GM23248 (cell line): ENCODE data around the gene NUCB2. TPM values are rescaled to one million over a fixed set of nuclear protein-coding genes. Genes with fewer than 3 reads are reported as not detected.

Source experiments
- DNase-seq: peaks from one replicate; pipeline ENCODE4 v3.0.0-alpha.2; 2015
- H2AFZ ChIP-seq: fragments of 200-600 bp; sonication (generic); 2 replicates; pipeline ENCODE4 v1.6.1; 2016; ENCODE audit warnings: antibody characterized with exemption
- H3F3A ChIP-seq: fragments of 200-600 bp; sonication (generic); 2 replicates; pipeline ENCODE4 v1.6.1; 2016; ENCODE audit warnings: mild to moderate bottlenecking, antibody characterized with exemption, mixed run types; ENCODE audit not compliant: insufficient read depth
- H3K27ac ChIP-seq: fragments of 200-600 bp; sonication (generic); 2 replicates; pipeline ENCODE4 v1.5.1; 2016; ENCODE audit warnings: mild to moderate bottlenecking
- H3K27me3 ChIP-seq: fragments of 200-600 bp; sonication (generic); replicated peaks from 2 replicates; pipeline ENCODE4 v1.6.1; 2016; ENCODE audit warnings: mild to moderate bottlenecking; ENCODE audit not compliant: insufficient read depth
- H3K36me3 ChIP-seq: fragments of 200-600 bp; sonication (generic); 2 replicates; pipeline ENCODE4 v1.6.1; 2016; ENCODE audit warnings: low read depth, mild to moderate bottlenecking
- H3K4me1 ChIP-seq: fragments of 200-600 bp; sonication (generic); 2 replicates; pipeline ENCODE4 v1.6.1; 2016; ENCODE audit warnings: mild to moderate bottlenecking; ENCODE audit not compliant: insufficient read depth
- H3K4me2 ChIP-seq: fragments of 200-600 bp; sonication (generic); one replicate; pipeline ENCODE4 v1.6.1; 2016; ENCODE audit warnings: mild to moderate bottlenecking; ENCODE audit not compliant: unreplicated experiment
- H3K4me3 ChIP-seq: fragments of 200-600 bp; sonication (generic); 2 replicates; pipeline ENCODE4 v1.5.1; 2016; ENCODE audit warnings: mild to moderate bottlenecking
- H3K79me2 ChIP-seq: fragments of 200-600 bp; sonication (generic); 2 replicates; pipeline ENCODE4 v1.6.1; 2016; ENCODE audit warnings: mild to moderate bottlenecking; ENCODE audit not compliant: insufficient read depth
- H3K9ac ChIP-seq: fragments of 200-600 bp; sonication (generic); 2 replicates; pipeline ENCODE4 v1.6.1; 2016; ENCODE audit warnings: mild to moderate bottlenecking
- H3K9me2 ChIP-seq: fragments of 200-600 bp; sonication (generic); 2 replicates; pipeline ENCODE4 v1.6.1; 2016; ENCODE audit warnings: mixed run types, mild to moderate bottlenecking, moderate library complexity; ENCODE audit not compliant: insufficient read depth
- H3K9me3 ChIP-seq: fragments of 200-600 bp; sonication (generic); one replicate; pipeline ENCODE4 v1.6.1; 2017; ENCODE audit warnings: low read depth
- H4K20me1 ChIP-seq: fragments of 200-600 bp; sonication (generic); 2 replicates; pipeline ENCODE4 v1.6.0; 2016; ENCODE audit not compliant: insufficient read depth
- EZH2 ChIP-seq: fragments of 200-600 bp; sonication (generic); IDR thresholded peaks from 2 replicates; pipeline ENCODE4 v1.6.1; 2018; ENCODE audit warnings: antibody characterized with exemption, mild to moderate bottlenecking; ENCODE audit not compliant: insufficient read depth, poor library complexity, severe bottlenecking
- EZH2phosphoT487 ChIP-seq: fragments of 200-600 bp; sonication (generic); IDR thresholded peaks from 2 replicates; pipeline ENCODE4 v1.6.1; 2018; ENCODE audit warnings: antibody characterized with exemption, moderate library complexity, mild to moderate bottlenecking, low read depth; ENCODE audit not compliant: insufficient read depth
- WGBS, 2 experiments: methylation state at CpG; one replicate each; pipeline ENCODE4 v1.1.6; 2015 to 2017; ENCODE audit warnings: low lambda C conversion rate in 2 of 2, low coverage in 1 of 2; ENCODE audit errors: missing lambda C conversion rate in 2 of 2; 5-methylcytosine and 5-hydroxymethylcytosine counted together
- in situ Hi-C: fragments of 300-500 bp; cut with MboI; formaldehyde crosslinking; loops from 2 replicates; pipeline ENCODE4 v1.15.0; 2020
- polyA plus RNA-seq: library from polyadenylated mRNA; unstranded; fragments of >200 nt; fragmentation: Nextera tagmentation; extraction: Ambion mirVana; gene quantifications from 2 replicates; pipeline ENCODE4 v1.2.1, GENCODE V29; 2016
- total RNA-seq: library from RNA; depleted of rRNA; stranded (reverse); fragments of >200 nt; shearing (Covaris generic); gene quantifications from 2 replicates; pipeline ENCODE4 v1.2.3, GENCODE V29; 2014

The NUCB2 gene
- total and polyA plus RNA-seq, 2 experiments from 2014 or later, result 95.0 to 246 TPM

DNA sequence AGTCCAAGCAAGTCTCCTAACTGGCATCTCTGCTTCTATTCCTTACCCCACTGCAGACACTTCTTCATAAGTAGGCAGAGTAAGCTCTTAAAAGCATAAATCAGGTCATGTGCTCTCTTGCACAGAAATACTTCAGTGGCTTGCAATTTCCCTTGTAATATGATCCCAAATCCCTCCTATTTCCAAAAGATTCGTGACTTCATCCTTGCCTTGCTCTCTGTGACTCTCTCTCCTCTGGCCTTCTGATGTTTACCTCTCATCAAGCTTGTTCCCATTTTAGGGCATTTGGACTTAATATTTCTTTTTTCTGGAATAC lies 37.7 kb downstream of the NUCB2 start:
- no peaks in the 10 kb centered on the region for H4K20me1 ChIP-seq
- peak overlapping the region; percentile 74 for H3K27ac ChIP-seq
- no peaks in the 10 kb centered on the region for H3K27me3 ChIP-seq
- H3K4me2 ChIP-seq, result peak overlapping the region; percentile 84
- TF ChIP-seq EZH2phosphoT487 (no peak), EZH2 (no peak)
- peak; percentile 87 for DNase-seq
- in situ Hi-C loops, result no loop called here
- no peaks in the 10 kb centered on the region for H3K9me3 ChIP-seq
- no peaks in the 10 kb centered on the region for H3K79me2 ChIP-seq
- 0 to 3% methylated on average over 1 of the region's 1 CpG for WGBS, 2 experiments
- peak overlapping the region; percentile 41 for H3K9ac ChIP-seq
- 0 out of 2 replicates have a peak overlapping the region, but pooled peaks have one; percentile 20 for H3K4me3 ChIP-seq
- H3K4me1 ChIP-seq, result peaks cover 18% of the 10 kb centered on the region
- no peaks in the 10 kb centered on the region for H3K9me2 ChIP-seq
- H3F3A ChIP-seq, result peaks cover 27% of the 10 kb centered on the region
- H2AFZ ChIP-seq, result peak overlapping the region; percentile 77
- peaks cover 17% of the 10 kb centered on the region; the same call in 1 of the 2 replicates for H3K36me3 ChIP-seq

DNA sequence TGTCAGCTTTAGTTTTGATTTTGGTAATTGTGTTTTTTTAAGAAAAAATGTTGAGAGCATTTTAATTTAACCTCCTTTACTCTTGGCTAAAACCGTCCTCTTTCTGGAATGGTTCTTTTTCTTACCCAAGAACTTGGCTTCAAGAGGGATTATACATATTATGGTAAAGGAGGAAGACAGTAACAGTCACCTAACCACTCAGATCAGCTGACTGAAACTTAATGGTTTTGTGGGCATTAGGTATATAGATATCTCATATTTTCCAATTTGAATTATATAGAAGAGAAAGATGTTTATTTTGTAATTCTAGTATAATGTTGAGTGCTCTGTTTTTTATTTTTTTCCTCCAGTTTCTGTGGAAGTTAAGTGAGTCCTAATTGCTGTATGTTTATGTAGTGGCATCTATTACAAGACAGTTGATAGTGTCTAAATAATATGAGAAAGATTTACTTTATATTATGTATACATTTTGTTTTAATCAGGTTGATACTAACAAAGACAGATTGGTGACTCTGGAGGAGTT lies 38.4 kb downstream of the NUCB2 start:
- H3K36me3 ChIP-seq, result peaks cover 14% of the 10 kb centered on the region; the same call in 1 of the 2 replicates
- no peak for DNase-seq
- H3F3A ChIP-seq, result peaks cover 27% of the 10 kb centered on the region
- H3K9me2 ChIP-seq, result no peaks in the 10 kb centered on the region
- no peaks in the 10 kb centered on the region for H3K79me2 ChIP-seq
- in situ Hi-C loops, result no loop called here
- TF ChIP-seq EZH2phosphoT487, result no peak
- TF ChIP-seq EZH2, result no peak
- peak overlapping the region; percentile 74 for H3K27ac ChIP-seq
- H3K9me3 ChIP-seq, result no peaks in the 10 kb centered on the region
- no peaks in the 10 kb centered on the region for H3K27me3 ChIP-seq
- 94 to 100% methylated on average over 1 of the region's 1 CpG for WGBS, 2 experiments
- peak overlapping the region; percentile 84 for H3K4me2 ChIP-seq
- H4K20me1 ChIP-seq, result no peaks in the 10 kb centered on the region
- peak overlapping the region; percentile 77 for H2AFZ ChIP-seq
- H3K9ac ChIP-seq, result no peak overlapping the region
- no peak overlapping the region for H3K4me3 ChIP-seq
- peaks cover 18% of the 10 kb centered on the region for H3K4me1 ChIP-seq

DNA sequence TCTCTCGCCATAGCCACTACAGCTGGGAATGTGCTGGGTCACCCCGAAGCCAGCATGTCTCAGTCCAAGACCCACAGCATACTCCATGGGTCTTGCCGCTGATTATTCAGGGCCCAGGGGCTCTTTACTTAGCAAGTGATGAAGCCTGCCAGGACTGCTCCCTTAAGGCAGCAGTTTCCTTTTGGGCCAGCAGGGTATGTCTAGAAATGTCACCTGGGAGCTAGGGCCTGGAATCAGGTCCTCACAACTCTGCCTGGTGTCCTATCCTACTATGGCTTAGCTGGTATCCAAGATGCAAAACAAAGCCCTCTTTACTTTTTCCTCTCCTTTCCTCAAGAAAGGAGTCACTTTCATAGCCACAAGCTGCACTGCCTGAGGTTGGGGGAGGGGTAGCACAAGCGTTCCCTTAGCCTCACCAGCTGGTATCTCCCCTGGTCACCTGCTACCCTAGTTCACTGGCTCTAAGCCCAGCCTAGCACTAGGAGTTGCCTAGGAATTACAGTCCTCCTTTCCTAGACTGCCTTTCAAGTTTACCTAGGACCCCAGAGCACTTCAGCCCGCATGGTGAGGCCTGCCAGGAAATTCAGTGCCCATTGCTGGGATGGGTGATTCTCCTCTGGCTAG lies 52.4 kb downstream of the NUCB2 start:
- TF ChIP-seq EZH2phosphoT487 (no peak), EZH2 (no peak)
- DNase-seq, result no peak
- Histone ChIP-seq H2AFZ (no peak overlapping the region), H3K4me1 (no peaks in the 10 kb centered on the region), H3K79me2 (no peaks in the 10 kb centered on the region), H3K27ac (no peak overlapping the region), H4K20me1 (no peaks in the 10 kb centered on the region), H3K9me2 (no peaks in the 10 kb centered on the region), H3K4me2 (no peak overlapping the region), H3K27me3 (no peaks in the 10 kb centered on the region), H3K36me3 (peaks cover 15% of the 10 kb centered on the region; the same call in 1 of the 2 replicates), H3K9me3 (no peaks in the 10 kb centered on the region), H3K4me3 (no peak overlapping the region), H3K9ac (no peak overlapping the region), H3F3A (no peaks in the 10 kb centered on the region)
- 95 to 100% methylated on average over 5 of the region's 5 CpGs for WGBS, 2 experiments
- in situ Hi-C loops, result no loop called here

DNA sequence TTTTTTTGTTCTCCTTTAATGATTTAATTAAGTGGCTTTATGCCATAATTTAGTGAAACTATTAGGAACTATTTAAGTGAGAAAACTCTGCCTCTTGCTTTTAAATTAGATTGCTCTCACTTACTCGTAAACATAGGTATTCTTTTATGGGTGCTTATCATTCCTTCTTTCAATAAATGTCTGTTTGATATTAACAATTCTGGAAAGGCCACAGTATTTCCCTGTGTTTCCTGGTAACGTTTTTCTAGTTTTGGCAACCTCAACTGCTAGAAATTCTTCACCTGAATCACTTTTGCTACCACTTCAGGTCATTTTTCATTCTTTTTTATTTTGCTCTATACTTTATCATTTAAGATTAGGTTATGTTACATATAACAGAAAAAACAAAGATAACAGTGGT lies 55.1 kb downstream of the NUCB2 start:
- Histone ChIP-seq H3K27me3 (no peaks in the 10 kb centered on the region), H3K4me1 (no peaks in the 10 kb centered on the region), H3K36me3 (peaks cover 15% of the 10 kb centered on the region; the same call in 1 of the 2 replicates), H3K4me2 (no peak overlapping the region), H3K9ac (no peak overlapping the region), H3K9me3 (no peaks in the 10 kb centered on the region), H3K27ac (no peak overlapping the region), H3K9me2 (no peaks in the 10 kb centered on the region), H3K4me3 (no peak overlapping the region), H3K79me2 (no peaks in the 10 kb centered on the region), H2AFZ (no peak overlapping the region), H4K20me1 (no peaks in the 10 kb centered on the region), H3F3A (no peaks in the 10 kb centered on the region)
- DNase-seq, result no peak
- TF ChIP-seq EZH2phosphoT487, result no peak
- 58 to 59% methylated on average over 2 of the region's 2 CpGs for WGBS, 2 experiments
- in situ Hi-C loops, result no loop called here
